Epithelial cell of prostate (primary cell): Measurements from ENCODE around the gene PIP5K1C.

Experiments
- DNase-seq: peaks from one replicate; pipeline ENCODE4 v3.0.0-alpha.2; 2011; ENCODE audit warnings: low read depth, low spot score
- H3K27ac ChIP-seq: fragments of 450-650 bp; 2 replicates; pipeline ENCODE4 v1.5.1; 2017; ENCODE audit warnings: mild to moderate bottlenecking

The PIP5K1C gene

GRCh38 chr19:3721887-3722442 is 21.7 kb upstream of the PIP5K1C start:
- no peak overlapping the region for H3K27ac ChIP-seq
- DNase-seq, result no peak

- no peak overlapping the region for H3K27ac ChIP-seq
Observed at GRCh38 chr19:3721131-3721886, 21.0 kb upstream of the PIP5K1C start.

GRCh38 chr19:3720349-3720917 is 20.2 kb upstream of the PIP5K1C start:
- H3K27ac ChIP-seq, result no peak overlapping the region
- no peak for DNase-seq

More at GRCh38 chr19:3721131-3721886, 21.0 kb upstream of the PIP5K1C start:
- peak; percentile 52 for DNase-seq

DNA sequence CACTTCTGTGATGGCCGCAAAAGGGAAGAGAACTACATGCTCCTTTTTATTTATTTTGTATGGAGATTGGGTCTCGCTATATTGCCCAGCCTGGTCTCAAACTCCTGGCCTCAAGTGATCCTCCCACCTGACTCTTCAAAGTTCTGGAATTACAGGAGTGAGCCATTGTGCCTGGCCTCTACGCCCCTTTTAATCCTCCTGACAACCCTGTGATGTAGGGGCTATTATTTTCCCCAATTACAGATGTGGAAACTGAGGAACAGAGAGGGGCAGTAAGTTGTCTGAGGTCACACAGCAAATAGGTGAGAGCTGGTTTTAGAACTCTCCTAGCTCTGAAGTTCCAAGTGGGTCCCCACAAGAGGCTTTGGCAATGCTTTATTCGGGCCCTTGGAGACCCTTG is 19.6 kb upstream of the PIP5K1C start:
- no peak for DNase-seq
- no peak overlapping the region for H3K27ac ChIP-seq

DNA sequence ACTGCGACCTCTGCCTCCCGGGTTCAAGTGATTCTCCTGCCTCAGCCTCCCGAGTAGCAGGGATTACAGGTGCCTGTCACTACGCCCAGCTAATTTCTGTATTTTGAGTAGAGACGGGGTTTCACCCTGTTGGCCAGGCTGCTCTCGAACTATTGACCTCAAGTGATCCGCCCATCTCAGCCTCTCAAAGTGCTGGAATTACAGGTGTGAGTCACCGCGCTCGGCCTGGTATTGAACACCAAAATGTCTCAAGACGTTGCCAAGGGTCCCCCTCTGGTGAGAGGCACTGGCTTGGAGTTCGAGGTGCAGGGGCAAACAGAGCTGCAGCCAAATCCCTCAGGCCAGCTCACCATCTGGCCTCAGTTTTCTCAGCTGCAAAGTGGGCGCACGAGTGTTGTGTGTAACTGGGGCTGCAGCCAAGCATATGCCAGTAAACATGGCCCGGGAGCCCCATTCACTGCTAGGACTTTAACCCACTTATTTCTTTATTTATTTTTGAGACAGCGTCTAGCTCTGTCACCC is 15.9 kb upstream of the PIP5K1C start:
- H3K27ac ChIP-seq, result no peak overlapping the region
- no peak for DNase-seq

- no peak for DNase-seq
- H3K27ac ChIP-seq, result no peak overlapping the region
Observed at GRCh38 chr19:3712663-3713611, 12.7 kb upstream of the PIP5K1C start.

DNA sequence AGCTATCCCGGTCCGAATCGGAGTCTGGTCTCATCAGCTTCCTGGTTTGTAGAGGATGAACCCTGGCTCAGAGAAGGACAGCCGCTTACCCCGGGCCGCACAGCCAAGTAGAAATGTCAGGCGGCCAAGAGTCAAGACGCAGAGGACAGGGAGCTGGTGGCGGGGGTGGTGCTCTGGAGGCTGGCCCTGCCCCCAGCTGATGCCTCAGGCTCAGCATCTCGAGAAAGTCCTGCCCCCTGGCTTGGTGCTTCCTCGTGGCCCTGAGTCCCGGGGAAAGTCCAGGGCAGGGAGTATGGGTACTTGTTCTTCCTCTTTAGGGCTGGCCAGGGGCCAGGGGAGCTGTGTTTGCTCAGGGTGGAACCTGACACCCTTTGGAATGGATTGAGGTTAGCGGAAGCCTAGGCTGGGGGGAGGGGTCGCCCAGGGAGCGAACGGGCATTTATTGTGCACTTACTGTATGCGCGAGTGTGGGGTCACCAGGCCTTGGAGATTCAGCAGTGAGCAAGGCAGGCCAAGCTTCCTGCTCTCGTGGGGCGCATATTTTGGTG is 10.1 kb upstream of the PIP5K1C start:
- H3K27ac ChIP-seq, result no peak overlapping the region
- DNase-seq, result peak; percentile 74

DNA sequence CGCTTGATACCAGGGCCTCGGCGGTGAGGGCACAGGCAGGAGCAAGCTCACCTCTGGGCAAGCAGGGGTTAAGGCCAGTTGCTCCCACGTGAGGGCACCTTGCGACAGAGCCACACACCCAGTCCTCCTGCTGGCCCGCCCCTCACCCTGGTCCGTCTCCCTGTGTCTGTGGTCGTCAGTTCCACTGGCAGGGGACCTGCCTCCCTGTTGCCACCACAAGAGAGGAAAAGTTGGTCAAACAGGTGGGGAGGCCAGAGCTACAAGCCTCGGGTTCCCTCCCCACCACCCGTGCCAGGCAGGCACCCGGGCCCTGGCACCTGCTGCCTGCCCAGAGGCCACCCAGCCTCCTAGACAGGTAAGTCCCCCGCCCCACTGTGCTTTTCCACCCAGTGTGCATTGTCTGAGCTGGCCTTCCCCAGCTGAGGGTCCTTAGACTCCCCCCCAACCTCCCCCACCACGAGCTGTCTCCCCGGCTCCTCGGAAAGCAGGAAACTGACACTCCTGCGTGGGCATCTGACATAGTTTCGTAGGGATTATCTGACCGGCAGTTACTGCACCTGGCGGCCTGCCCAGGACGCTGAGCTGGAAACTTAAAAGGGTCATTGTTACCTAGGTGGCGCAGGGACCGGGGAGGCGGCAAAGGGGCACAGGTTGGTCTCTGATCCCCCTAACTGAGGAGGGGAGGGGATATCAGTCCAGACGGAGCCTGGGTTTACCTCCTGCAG is 8.1 kb upstream of the PIP5K1C start, which contains the start of gene TJP3:
TSS of gene TJP3 (plus strand) at position 178 of the 725 bp plus-strand sequence. CDS start 20,049 bp downstream, outside the sequence.
- no peak for DNase-seq
- peak within 1 kb of the TSS; percentile 15 for H3K27ac ChIP-seq

DNA sequence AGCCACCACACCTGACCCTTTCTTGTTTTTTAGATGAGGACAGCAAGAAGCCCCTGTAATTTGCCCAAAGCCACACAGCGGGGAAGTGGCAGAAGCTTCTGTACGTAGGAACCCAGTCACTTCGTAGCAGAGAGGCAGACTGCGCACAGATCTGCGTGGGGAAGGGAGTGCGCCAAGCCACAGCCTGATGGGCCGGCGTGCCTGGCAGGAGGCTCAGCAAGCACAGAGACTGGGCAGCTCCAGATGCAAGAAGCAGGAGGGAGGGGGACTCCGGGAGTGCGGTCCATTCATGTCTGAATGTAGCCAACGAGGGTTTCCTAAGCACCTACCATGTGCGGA is 7.6 kb upstream of the PIP5K1C start:
- H3K27ac ChIP-seq, result no peak overlapping the region
- DNase-seq, result no peak

- no peak overlapping the region for H3K27ac ChIP-seq
- no peak for DNase-seq
Observed at GRCh38 chr19:3701200-3701599, 932 bp upstream of the PIP5K1C start.

GRCh38 chr19:3699741-3700241 is 477 bp downstream of the PIP5K1C start:
- H3K27ac ChIP-seq, result no peak overlapping the region
- no peak for DNase-seq

- no peak for DNase-seq
- no peak overlapping the region for H3K27ac ChIP-seq
Observed at GRCh38 chr19:3698974-3699740, 1.1 kb downstream of the PIP5K1C start.

DNA sequence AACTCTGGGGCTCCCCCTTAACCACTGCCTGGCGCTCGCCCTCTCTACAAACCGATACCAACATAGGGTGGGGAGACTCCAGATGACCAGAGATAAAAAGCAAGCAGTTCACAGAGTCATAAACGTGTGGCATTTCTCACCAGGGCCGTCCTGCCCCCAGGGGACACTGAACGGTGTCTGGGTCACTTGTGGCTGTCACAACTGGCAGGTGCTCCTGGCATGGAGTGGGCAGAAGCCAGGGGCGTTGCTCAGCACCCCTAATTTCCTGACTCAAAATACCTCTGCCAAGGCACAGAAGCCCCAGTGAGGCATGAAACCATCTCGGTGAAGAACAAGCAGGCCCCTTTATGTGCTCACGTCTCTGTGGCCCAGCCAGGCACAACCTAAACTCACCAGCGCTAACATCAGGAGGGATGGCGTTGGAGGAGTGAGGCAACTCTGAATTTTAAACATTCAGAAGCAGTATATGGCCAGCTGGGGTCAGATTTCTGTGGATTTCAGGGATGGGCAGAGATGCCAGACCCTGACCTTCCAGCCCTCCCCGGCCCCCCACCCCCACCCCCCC is 1.8 kb downstream of the PIP5K1C start:
- H3K27ac ChIP-seq, result no peak overlapping the region
- no peak for DNase-seq

- no peak for DNase-seq
- no peak overlapping the region for H3K27ac ChIP-seq
Observed at GRCh38 chr19:3697671-3698385, 2.4 kb downstream of the PIP5K1C start.

GRCh38 chr19:3697094-3697493 is 3.2 kb downstream of the PIP5K1C start:
- DNase-seq, result no peak
- no peak overlapping the region for H3K27ac ChIP-seq

GRCh38 chr19:3696660-3696995 is 3.6 kb downstream of the PIP5K1C start:
- no peak for DNase-seq

DNA sequence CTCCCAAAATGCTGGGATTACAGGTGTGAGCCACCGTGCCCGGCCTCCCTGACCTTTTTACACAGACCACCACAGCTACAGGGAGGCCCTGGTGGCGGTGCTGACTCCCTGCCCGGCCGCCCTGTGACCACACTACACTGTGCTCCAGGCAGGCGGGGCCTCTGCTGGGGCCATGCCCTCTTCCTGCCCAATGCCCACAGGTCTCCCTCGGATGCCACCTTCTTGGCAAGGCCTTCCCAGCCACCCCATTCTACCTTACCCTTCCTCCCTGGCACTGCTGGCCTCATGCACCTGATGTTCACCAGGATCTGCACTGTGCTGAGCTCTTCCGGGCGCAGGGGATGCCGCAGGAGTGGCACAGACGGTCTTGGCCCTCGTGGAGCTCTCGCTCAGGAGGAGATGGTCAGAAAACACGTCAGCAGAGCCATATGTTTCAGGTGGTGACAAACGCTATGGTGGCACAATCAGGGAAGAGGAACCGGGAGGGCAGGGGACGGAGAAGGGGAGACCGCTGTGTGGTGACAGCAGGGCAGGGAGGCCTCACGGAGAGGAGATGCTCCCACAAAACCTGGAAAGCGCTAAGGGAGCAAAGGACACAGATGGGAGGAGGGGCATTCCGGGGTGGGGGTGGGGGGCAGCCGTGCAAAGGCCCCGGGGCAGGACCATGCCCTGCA is 4.1 kb downstream of the PIP5K1C start:
- DNase-seq, result no peak
- no peak overlapping the region for H3K27ac ChIP-seq

More at GRCh38 chr19:3696660-3696995, 3.6 kb downstream of the PIP5K1C start:
- no peak overlapping the region for H3K27ac ChIP-seq
